T-helper 2 cell treated with Interferon-gamma antibody and Interleukin-4, amounts not matched to agents 5 μg/mL and 100 μg/mL, for 36 hours (primary cell): ENCODE data around the gene RXFP3.

Experiments used
- DNase-seq: peaks from one replicate; pipeline ENCODE4 v3.0.0; 2021; ENCODE audit warnings: low spot score
- H3K27ac Mint-ChIP-seq: one replicate; pipeline ENCODE4 v1.8.0; 2021; ENCODE audit warnings: mild to moderate bottlenecking, mixed read lengths
- H3K27me3 Mint-ChIP-seq: one replicate; pipeline ENCODE4 v1.8.0; 2021; ENCODE audit warnings: low read depth, mixed read lengths
- H3K36me3 Mint-ChIP-seq: one replicate; pipeline ENCODE4 v1.8.0; 2021; ENCODE audit warnings: low read depth, mixed read lengths
- H3K4me1 Mint-ChIP-seq: one replicate; pipeline ENCODE4 v1.8.0; 2021; ENCODE audit warnings: low read depth, mixed read lengths
- H3K4me3 Mint-ChIP-seq: one replicate; pipeline ENCODE4 v1.8.0; 2022; ENCODE audit warnings: mild to moderate bottlenecking, moderate library complexity, mixed read lengths
- H3K9me3 Mint-ChIP-seq: one replicate; pipeline ENCODE4 v1.8.0; 2021; ENCODE audit warnings: mixed read lengths

Gene RXFP3

DNA sequence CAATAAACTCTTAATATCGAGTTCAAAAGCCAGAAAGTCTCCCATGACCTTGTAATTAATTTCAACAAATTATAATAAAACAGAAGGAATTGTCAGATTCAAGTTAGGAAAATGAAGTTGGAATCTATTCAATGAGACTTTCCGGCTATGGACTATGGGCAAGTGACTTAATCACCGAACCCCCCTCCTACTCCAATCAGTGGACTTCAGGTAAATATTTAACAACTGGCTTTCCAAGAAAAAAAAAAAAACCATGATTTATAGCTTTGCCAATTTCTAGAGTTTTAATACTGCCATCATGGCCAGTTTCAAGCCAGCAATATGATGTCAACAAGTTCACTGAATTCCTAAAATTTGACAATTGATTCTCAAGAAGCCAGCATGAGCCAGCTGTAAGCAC, 43.8 kb downstream of the RXFP3 start:
- Mint-ChIP-seq H3K4me3 (no peak overlapping the region), H3K4me1 (peaks cover 1% of the 10 kb centered on the region), H3K27me3 (no peaks in the 10 kb centered on the region), H3K9me3 (no peaks in the 10 kb centered on the region), H3K36me3 (no peaks in the 10 kb centered on the region), H3K27ac (no peak overlapping the region)
- DNase-seq, result no peak

DNA sequence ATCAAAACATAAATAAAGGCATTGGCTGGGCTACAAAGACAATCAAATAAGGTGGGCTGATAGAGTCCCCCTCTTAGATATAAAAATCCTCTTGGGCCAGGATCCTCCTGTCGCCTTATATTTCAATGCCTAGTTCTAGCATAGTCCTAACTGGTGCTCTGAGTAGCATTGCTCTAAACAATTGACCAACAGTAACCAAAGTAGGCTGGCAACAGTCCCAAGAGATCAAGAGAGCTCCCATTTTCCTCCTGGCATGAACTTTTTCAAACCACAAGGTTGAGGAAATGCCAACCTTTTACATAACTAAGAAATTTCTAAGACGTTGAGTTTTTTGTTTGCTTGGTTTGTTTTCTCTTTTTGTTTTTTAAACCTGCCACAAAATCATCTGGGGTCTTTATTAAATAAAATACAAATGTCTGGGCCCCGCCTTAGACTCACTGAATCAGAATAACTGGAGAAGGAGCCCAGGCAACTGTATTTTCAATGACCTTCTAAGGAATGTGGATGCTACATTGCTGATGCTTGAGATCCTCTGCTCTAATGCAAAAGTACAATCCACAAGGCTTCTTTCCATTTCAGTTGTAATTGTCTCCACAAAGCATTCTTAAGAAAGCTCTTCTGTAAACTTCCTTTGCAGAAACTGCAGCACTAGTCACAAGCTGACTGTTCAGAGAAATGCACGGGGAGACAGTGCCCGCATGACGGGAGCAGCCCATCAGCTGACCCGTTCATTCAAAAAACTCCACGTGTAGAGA, 45.4 kb downstream of the RXFP3 start:
- no peak for DNase-seq
- peaks cover 1% of the 10 kb centered on the region for H3K4me1 Mint-ChIP-seq
- no peaks in the 10 kb centered on the region for H3K9me3 Mint-ChIP-seq
- no peak overlapping the region for H3K4me3 Mint-ChIP-seq
- no peak overlapping the region for H3K27ac Mint-ChIP-seq
- no peaks in the 10 kb centered on the region for H3K27me3 Mint-ChIP-seq
- no peaks in the 10 kb centered on the region for H3K36me3 Mint-ChIP-seq

DNA sequence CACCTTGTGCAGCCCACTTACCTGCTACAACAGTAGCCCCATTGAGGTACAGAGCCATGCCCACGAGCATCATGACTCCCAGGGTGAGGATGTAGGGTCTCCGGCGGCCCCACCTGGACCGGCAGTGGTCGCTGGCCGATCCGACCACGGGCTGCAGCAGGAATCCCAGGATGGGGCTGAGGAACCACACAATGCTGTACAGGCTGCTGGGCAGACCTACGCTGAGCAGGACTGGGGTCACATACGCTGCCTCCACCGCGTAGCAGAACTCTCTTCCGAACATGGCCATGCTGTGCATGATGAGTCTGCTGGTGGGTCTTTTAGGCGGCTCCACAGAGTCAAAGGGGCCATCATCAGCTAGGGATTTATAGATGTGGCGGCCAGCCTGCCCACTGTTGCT, 48.0 kb downstream of the RXFP3 start:
- Mint-ChIP-seq H3K9me3 (peaks cover 16% of the 10 kb centered on the region), H3K36me3 (peaks cover 20% of the 10 kb centered on the region), H3K27ac (no peak overlapping the region), H3K27me3 (no peaks in the 10 kb centered on the region), H3K4me1 (no peaks in the 10 kb centered on the region), H3K4me3 (no peak overlapping the region)
- no peak for DNase-seq

DNA sequence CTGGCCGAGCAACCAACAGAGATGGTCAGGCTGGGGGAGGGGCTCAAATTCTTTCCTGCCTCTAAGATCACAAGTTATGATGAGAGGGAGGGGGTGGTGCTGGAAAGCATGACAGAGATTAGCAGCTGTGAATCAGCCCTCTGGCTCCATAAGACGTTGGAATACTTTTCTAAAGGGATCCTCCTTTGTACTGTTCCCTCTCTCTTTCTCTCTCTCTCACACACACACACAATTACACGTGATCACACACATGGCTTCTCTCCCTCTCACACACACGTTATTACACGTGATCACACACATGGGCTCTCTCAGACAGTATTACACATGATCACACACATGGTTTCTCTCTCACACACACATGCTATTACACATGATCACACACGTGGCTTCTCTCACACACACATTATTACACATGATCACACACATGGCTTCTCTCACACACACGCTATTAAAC, 48.5 kb downstream of the RXFP3 start, which contains the start of gene SLC45A2:
TSS of gene SLC45A2 (minus strand) at position 23 of the 454 bp plus-strand sequence. CDS start 110 bp downstream, outside the sequence.
- Mint-ChIP-seq H3K27me3 (no peaks in the 10 kb centered on the region), H3K4me3 (no peak within 1 kb of the TSS), H3K27ac (no peak within 1 kb of the TSS), H3K36me3 (peaks cover 23% of the 10 kb centered on the region), H3K4me1 (no peaks in the 10 kb centered on the region), H3K9me3 (peaks cover 18% of the 10 kb centered on the region)
- no peak for DNase-seq

DNA sequence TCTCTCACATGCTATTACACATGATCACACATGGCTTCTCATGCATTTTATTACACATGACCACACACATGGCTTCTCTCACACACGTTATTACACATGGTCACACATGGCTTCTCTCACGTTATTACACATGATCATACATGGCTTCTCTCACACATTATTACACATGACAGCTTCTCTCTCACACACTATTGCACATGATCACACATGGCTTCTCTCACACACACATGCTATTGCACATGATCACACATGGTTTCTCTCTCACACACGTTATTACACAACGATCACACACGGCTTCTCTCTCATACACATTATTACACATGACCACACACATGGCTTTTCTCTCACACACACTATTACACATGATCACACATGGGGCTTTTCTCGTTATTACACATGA, 49.3 kb downstream of the RXFP3 start:
- DNase-seq, result no peak
- H3K36me3 Mint-ChIP-seq, result peaks cover 23% of the 10 kb centered on the region
- no peak overlapping the region for H3K4me3 Mint-ChIP-seq
- no peaks in the 10 kb centered on the region for H3K27me3 Mint-ChIP-seq
- H3K9me3 Mint-ChIP-seq, result peaks cover 18% of the 10 kb centered on the region
- H3K4me1 Mint-ChIP-seq, result no peaks in the 10 kb centered on the region
- no peak overlapping the region for H3K27ac Mint-ChIP-seq
